ENCODE measurements around the gene ITPKC. TPM values are rescaled to one million over a fixed set of nuclear protein-coding genes. Genes with fewer than 3 reads are reported as not detected.

The ITPKC gene
- total and polyA plus RNA-seq, 2 of the 13 experiments (the other 11 are each of a cell fraction or from before 2014, with no cell fraction given) = 6.9 to 11.2 TPM

GRCh38 chr19:40750058-40750873 is 33.4 kb downstream of the ITPKC start, which contains the start of gene ACTMAP (continued):
- TF ChIP-seq FOXK1 (CRISPR knock-in tag; IDR thresholded peaks at IDR 0.05; ENCODE audit: borderline replicate concordance, low read depth) (peak; percentile 64; the same call in 1 of the 2 replicates), ZEB1 (IDR thresholded peaks at IDR 0.05; ENCODE audit: insufficient replicate concordance, low read depth) (no peak), PAF1 (CRISPR knock-in tag; IDR thresholded peaks at IDR 0.05) (no peak), SRF (IDR thresholded peaks at IDR 0.05; ENCODE audit: low read depth, low read length) (peak; percentile 5; the same call in 1 of the 2 replicates), ZNF549 (CRISPR knock-in tag; IDR thresholded peaks at IDR 0.05) (no peak), RERE (CRISPR knock-in tag; IDR thresholded peaks at IDR 0.05; ENCODE audit: low read depth) (no peak), BCLAF1 (IDR thresholded peaks at IDR 0.05) (no peak), FOXA3 (CRISPR knock-in tag; IDR thresholded peaks at IDR 0.05) (peak; percentile 48; the same call in 1 of the 2 replicates), SAP130 (CRISPR knock-in tag; IDR thresholded peaks at IDR 0.05; ENCODE audit: low read depth) (peak; percentile 88), ATAD3A (CRISPR knock-in tag; IDR thresholded peaks at IDR 0.05) (no peak), TBX3 (IDR thresholded peaks at IDR 0.05; ENCODE audit: borderline replicate concordance) (no peak), ZNF263 (CRISPR knock-in tag; IDR thresholded peaks at IDR 0.05) (no peak), ZNF7 (CRISPR knock-in tag; IDR thresholded peaks at IDR 0.05) (no peak), ZFP37 (CRISPR knock-in tag; IDR thresholded peaks at IDR 0.05; ENCODE audit: borderline replicate concordance) (no peak), ELF3 (CRISPR knock-in tag; IDR thresholded peaks at IDR 0.05) (peak; percentile 71), SCMH1 (CRISPR knock-in tag; IDR thresholded peaks at IDR 0.05; ENCODE audit: borderline replicate concordance) (no peak), JUND (CRISPR knock-in tag; IDR thresholded peaks at IDR 0.05) (no peak), MZF1 (CRISPR knock-in tag; IDR thresholded peaks at IDR 0.05; ENCODE audit: borderline replicate concordance) (no peak), ZNF773 (CRISPR knock-in tag; IDR thresholded peaks at IDR 0.05; ENCODE audit: borderline replicate concordance) (no peak)
- TF ChIP-seq, protein P1, sequence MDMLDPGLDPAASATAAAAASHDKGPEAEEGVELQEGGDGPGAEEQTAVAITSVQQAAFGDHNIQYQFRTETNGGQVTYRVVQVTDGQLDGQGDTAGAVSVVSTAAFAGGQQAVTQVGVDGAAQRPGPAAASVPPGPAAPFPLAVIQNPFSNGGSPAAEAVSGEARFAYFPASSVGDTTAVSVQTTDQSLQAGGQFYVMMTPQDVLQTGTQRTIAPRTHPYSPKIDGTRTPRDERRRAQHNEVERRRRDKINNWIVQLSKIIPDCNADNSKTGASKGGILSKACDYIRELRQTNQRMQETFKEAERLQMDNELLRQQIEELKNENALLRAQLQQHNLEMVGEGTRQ (IDR thresholded peaks at IDR 0.05; ENCODE audit: low read depth, low read length) = peak; percentile 100
- TF ChIP-seq, protein P1 (CRISPR knock-in tag; IDR thresholded peaks at IDR 0.05; ENCODE audit: borderline replicate concordance) = peak; percentile 98; the same call in 1 of the 2 replicates

All from HepG2 (cell line).